CD4-positive, alpha-beta T cell (primary cell): Measurements from ENCODE around the gene ENG. TPM values are rescaled to one million over a fixed set of nuclear protein-coding genes. Genes with fewer than 3 reads are reported as not detected.

ENCODE experiments used
- ATAC-seq: fragments of 200-7000 bp; cut with Tn5 transposase; one replicate; pipeline ENCODE4 v1.10.0; 2022; ENCODE audit warnings: mild to moderate bottlenecking; ENCODE audit not compliant: poor library complexity
- CTCF ChIA-PET: fragments of 350-600 bp; sonication (Branson Sonifier 250); formaldehyde crosslinking; loops from one replicate; lab custom pipeline; 2021; ENCODE audit warnings: antibody characterized with exemption, inconsistent platforms; lab: Charles Lee
- POLR2A ChIA-PET: fragments of 350-600 bp; sonication (Branson Sonifier 250); formaldehyde crosslinking; loops from one replicate; lab custom pipeline; 2021; ENCODE audit warnings: antibody characterized with exemption, inconsistent platforms; lab: Charles Lee
- DNase-seq, 14 experiments: peaks; one replicate each; pipeline ENCODE4 v3.0.0-alpha.2; 2013 to 2020; ENCODE audit warnings: mixed read lengths in 2 of 14
- H3K27ac ChIP-seq, 2 donors: one replicate each; pipeline versions ENCODE4 v1.5.1 to v1.7.0; 2013; ENCODE audit warnings: low read length in 2 of 2, low read depth in 1 of 2, mild to moderate bottlenecking in 1 of 2
- H3K27me3 ChIP-seq, 2 experiments: 1 replicate in 1 of 2; 2 replicates in 1 of 2; pipeline versions ENCODE4 v1.6.1 to v1.7.0; 2013; ENCODE audit warnings: low read length in 2 of 2, control low read depth in 1 of 2, mild to moderate bottlenecking in 1 of 2, moderate library complexity in 1 of 2; ENCODE audit not compliant: insufficient read depth in 2 of 2, control insufficient read depth in 1 of 2
- H3K36me3 ChIP-seq: one replicate; pipeline ENCODE4 v1.6.1; 2013; ENCODE audit warnings: low read length, control low read depth; ENCODE audit not compliant: insufficient read depth
- H3K4me1 ChIP-seq: one replicate; pipeline ENCODE4 v1.6.1; 2013; ENCODE audit warnings: low read length, control low read depth; ENCODE audit not compliant: insufficient read depth
- H3K4me3 ChIP-seq: one replicate; pipeline ENCODE4 v1.5.1; 2013; ENCODE audit warnings: mild to moderate bottlenecking, low read length, moderate library complexity
- H3K9me3 ChIP-seq, 2 experiments: 1 replicate in 1 of 2; 2 replicates in 1 of 2; pipeline versions ENCODE4 v1.6.1 to v1.7.0; 2013; ENCODE audit warnings: low read length in 2 of 2, mild to moderate bottlenecking in 2 of 2, control low read depth in 1 of 2, moderate library complexity in 1 of 2; ENCODE audit not compliant: control insufficient read depth in 1 of 2, insufficient read depth in 1 of 2
- H3K27ac Mint-ChIP-seq: one replicate; pipeline ENCODE4 v1.8.0; 2020; ENCODE audit warnings: mixed read lengths
- H3K27me3 Mint-ChIP-seq: one replicate; pipeline ENCODE4 v1.8.0; 2021; ENCODE audit warnings: mixed read lengths
- H3K36me3 Mint-ChIP-seq: one replicate; pipeline ENCODE4 v1.8.0; 2021; ENCODE audit warnings: low read depth, mixed read lengths
- H3K4me1 Mint-ChIP-seq: one replicate; pipeline ENCODE4 v1.8.0; 2021; ENCODE audit warnings: low read depth, mixed read lengths
- H3K4me3 Mint-ChIP-seq: one replicate; pipeline ENCODE4 v1.8.0; 2020; ENCODE audit warnings: mild to moderate bottlenecking, mixed read lengths
- H3K9me3 Mint-ChIP-seq: one replicate; pipeline ENCODE4 v1.8.0; 2020; ENCODE audit warnings: mixed read lengths
- CTCF ChIP-seq: fragments of 200-600 bp; IDR thresholded peaks from one replicate; pipeline ENCODE4 v1.8.0; 2022; ENCODE audit warnings: antibody characterized with exemption, mild to moderate bottlenecking
- intact Hi-C, 2 experiments: fragments of 100-400 bp; cut with DNase I in 1 of 2; cut with micrococcal nuclease in 1 of 2; formaldehyde crosslinking; loops; one replicate each; pipeline versions ENCODE4 v1.15.1 to v1.9.0; 2023 to 2025; cut with DNase I, micrococcal nuclease
- total RNA-seq, 174 experiments: library from RNA in 2 of 174; stranded (reverse) in 2 of 174; gene quantifications; one replicate each; pipeline ENCODE4 v1.2.3 and lab custom pipeline; 2021 to 2026

ENG gene
- total RNA-seq, 2 experiments from 2014 or later = 2.5 to 2.6 TPM

- Histone ChIP-seq H3K27ac (peak overlapping the region in 1 of 2 donors; percentile 90), H3K4me3 (peak overlapping the region; percentile 69), H3K36me3 (peaks cover 50% of the 10 kb centered on the region), H3K27me3 (no peaks in the 10 kb centered on the region), H3K9me3 (no peaks in the 10 kb centered on the region), H3K4me1 (peaks cover 86% of the 10 kb centered on the region)
- Mint-ChIP-seq H3K27me3 (no peaks in the 10 kb centered on the region), H3K4me3 (peak overlapping the region; percentile 90), H3K27ac (peak overlapping the region; percentile 97), H3K36me3 (peaks cover 66% of the 10 kb centered on the region), H3K9me3 (no peaks in the 10 kb centered on the region), H3K4me1 (peaks cover 69% of the 10 kb centered on the region)
- DNase-seq = no peak
- no peak for ATAC-seq
- CTCF ChIA-PET = interaction anchor here (1.0 to 4.6 kb wide), 6 partner anchors 11 to 138 kb away, joined by 4 to 24 read pairs (median 8); partner anchors contain the start of genes CDK9 and TOR2A
- TF ChIP-seq CTCF = no peak
- POLR2A ChIA-PET = interaction anchor here (0.6 to 3.8 kb wide), 19 partner anchors 7 to 357 kb away, joined by 3 to 45 read pairs (median 4); partner anchors contain the start of genes CDK9, LRSAM1, PTRH1 and RPL12
- intact Hi-C loops = loop anchor here (1.0 kb wide), 4 partner anchors 12 to 202 kb away; partner anchors contain the start of gene TOR2A (in 2 of the 2)
Observed at GRCh38 chr9:127771570-127772189, 82.8 kb downstream of the ENG start.

- Mint-ChIP-seq H3K4me3 (peak overlapping the region; percentile 90), H3K9me3 (no peaks in the 10 kb centered on the region), H3K27ac (peak overlapping the region; percentile 97), H3K27me3 (no peaks in the 10 kb centered on the region), H3K36me3 (peaks cover 66% of the 10 kb centered on the region), H3K4me1 (peaks cover 69% of the 10 kb centered on the region)
- ChIA-PET CTCF (interaction anchor here (0.6 to 4.6 kb wide), 7 partner anchors 11 to 139 kb away, joined by 4 to 24 read pairs (median 6); partner anchors contain the start of genes CDK9 and TOR2A), POLR2A (interaction anchor here (0.7 to 3.8 kb wide), 21 partner anchors 8 to 358 kb away, joined by 3 to 45 read pairs (median 3); partner anchors contain the start of genes CDK9, LRSAM1, PTRH1 and RPL12)
- peak; percentile 87 to 98 (median 97) for DNase-seq
- Histone ChIP-seq H3K27ac (peak overlapping the region; percentile 90 to 91), H3K4me3 (peak overlapping the region; percentile 69), H3K36me3 (peaks cover 54% of the 10 kb centered on the region), H3K9me3 (no peaks in the 10 kb centered on the region), H3K27me3 (no peaks in the 10 kb centered on the region), H3K4me1 (peaks cover 86% of the 10 kb centered on the region)
- TF ChIP-seq CTCF = no peak
- ATAC-seq = peak; percentile 80
- intact Hi-C loops = loop anchor here (1.0 kb wide), 4 partner anchors 12 to 202 kb away; partner anchors contain the start of gene TOR2A (in 2 of the 2)
Observed at GRCh38 chr9:127770905-127771569, 83.4 kb downstream of the ENG start.

GRCh38 chr9:127770583-127770904 is 83.9 kb downstream of the ENG start:
- Histone ChIP-seq H3K9me3 (no peaks in the 10 kb centered on the region), H3K4me3 (peak overlapping the region; percentile 69), H3K4me1 (peaks cover 84% of the 10 kb centered on the region), H3K27me3 (no peaks in the 10 kb centered on the region), H3K27ac (peak overlapping the region; percentile 90 to 91), H3K36me3 (peaks cover 59% of the 10 kb centered on the region)
- DNase-seq (no peak), ATAC-seq (no peak)
- Mint-ChIP-seq H3K4me3 (peak overlapping the region; percentile 90), H3K4me1 (peaks cover 73% of the 10 kb centered on the region), H3K9me3 (no peaks in the 10 kb centered on the region), H3K27ac (peak overlapping the region; percentile 97), H3K36me3 (peaks cover 70% of the 10 kb centered on the region), H3K27me3 (no peaks in the 10 kb centered on the region)
- intact Hi-C loops = no loop called here
- ChIA-PET POLR2A (interaction anchor here (0.7 to 3.8 kb wide), 16 partner anchors 8 to 347 kb away, joined by 3 to 45 read pairs (median 4); partner anchors contain the start of genes CDK9, PTRH1, SH2D3C and ST6GALNAC4), CTCF (interaction anchor here (0.6 to 4.6 kb wide), 7 partner anchors 15 to 151 kb away, joined by 3 to 24 read pairs (median 6); partner anchors contain the start of genes CDK9 and TOR2A)
- TF ChIP-seq CTCF = no peak
